Omental fat pad (tissue), 4 donors: Measurements from ENCODE around the gene ACTN2. TPM values are rescaled to one million over a fixed set of nuclear protein-coding genes. Genes with fewer than 3 reads are reported as not detected.

Experiments used
- ATAC-seq: fragments of 150-250 bp; one replicate; pipeline ENCODE4 v1.9.1; 2016; ENCODE audit warnings: mild to moderate bottlenecking, moderate library complexity; ENCODE audit not compliant: low FRiP score
- DNase-seq: peaks from one replicate; pipeline ENCODE4 v3.0.0-alpha.2; 2019; ENCODE audit warnings: low spot score
- CTCF ChIP-seq, 3 donors: fragments of 450-650 bp; IDR thresholded peaks; one replicate each; pipeline ENCODE4 v1.5.1; 2016 to 2017; ENCODE audit warnings: antibody characterized with exemption in 3 of 3, mild to moderate bottlenecking in 3 of 3, moderate library complexity in 2 of 3
- total RNA-seq, 4 donors: library from RNA; depleted of rRNA; stranded (reverse); fragments of >200 nt; gene quantifications; one replicate each; pipeline ENCODE4 v1.1.0, GENCODE V29; 2016

Gene ACTN2
- total RNA-seq, 4 donors from 2014 or later = 0.79 to 5.3 (median 1.8) TPM

GRCh38 chr1:236754525-236755210 lies 68.4 kb downstream of the ACTN2 start:
- TF ChIP-seq CTCF (IDR thresholded peaks at IDR 0.05) = no peak
- DNase-seq (no peak), ATAC-seq (no peak)

GRCh38 chr1:236757640-236758039 lies 71.3 kb downstream of the ACTN2 start:
- ATAC-seq (no peak), DNase-seq (no peak)

DNA sequence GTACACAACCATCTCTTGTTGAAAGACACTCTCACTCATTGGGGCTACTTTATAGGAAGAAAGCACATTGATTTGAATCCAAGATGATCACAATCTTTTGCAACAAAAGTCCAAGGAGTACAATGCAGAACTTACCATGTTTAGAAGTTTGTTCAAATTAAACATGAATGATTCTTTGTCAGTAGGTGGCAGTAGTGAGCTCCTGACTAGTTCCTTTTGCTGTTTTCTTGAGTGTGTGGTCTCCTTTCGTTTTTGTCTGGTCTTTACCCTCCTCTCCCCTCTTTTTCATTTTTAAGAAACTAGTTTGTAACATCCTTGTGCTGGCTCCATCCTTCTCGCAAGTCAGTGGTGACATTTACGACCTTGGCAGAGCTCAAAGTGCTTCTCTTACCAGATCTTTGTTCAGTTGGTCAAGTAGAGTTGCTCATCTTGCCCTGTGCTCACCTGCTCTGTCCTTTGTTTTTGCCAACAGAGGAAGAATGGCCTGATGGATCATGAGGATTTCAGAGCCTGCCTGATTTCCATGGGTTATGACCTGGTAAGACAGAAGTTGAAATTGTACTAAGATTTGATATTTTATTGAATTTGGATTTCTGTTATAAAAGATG lies 73.1 kb downstream of the ACTN2 start:
- DNase-seq = no peak
- ATAC-seq = no peak
- no peak for TF ChIP-seq CTCF (IDR thresholded peaks at IDR 0.05)

More at GRCh38 chr1:236757640-236758039, 71.3 kb downstream of the ACTN2 start:
- TF ChIP-seq CTCF (IDR thresholded peaks at IDR 0.05) = no peak

DNA sequence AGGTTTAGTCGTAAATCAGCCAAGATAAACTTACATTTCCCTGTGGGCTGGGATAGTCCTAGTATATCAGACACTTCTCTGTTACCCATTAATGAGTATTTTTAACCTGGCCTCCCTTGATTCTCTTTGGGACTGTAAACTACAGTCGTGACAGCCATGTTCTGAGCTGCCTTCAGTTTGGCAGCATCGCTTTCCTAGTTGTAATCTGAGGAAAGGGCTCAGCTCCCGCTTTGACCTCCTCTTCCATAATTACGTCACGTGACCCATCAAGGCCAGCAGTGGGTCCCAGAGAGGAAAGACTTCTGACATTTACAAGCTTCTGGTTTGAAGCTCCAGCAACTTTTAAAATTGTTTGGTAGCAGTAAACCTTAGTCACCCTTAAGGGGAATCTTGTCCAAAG lies 74.2 kb downstream of the ACTN2 start:
- no peak for ATAC-seq
- no peak for DNase-seq
- TF ChIP-seq CTCF (IDR thresholded peaks at IDR 0.05) = no peak

DNA sequence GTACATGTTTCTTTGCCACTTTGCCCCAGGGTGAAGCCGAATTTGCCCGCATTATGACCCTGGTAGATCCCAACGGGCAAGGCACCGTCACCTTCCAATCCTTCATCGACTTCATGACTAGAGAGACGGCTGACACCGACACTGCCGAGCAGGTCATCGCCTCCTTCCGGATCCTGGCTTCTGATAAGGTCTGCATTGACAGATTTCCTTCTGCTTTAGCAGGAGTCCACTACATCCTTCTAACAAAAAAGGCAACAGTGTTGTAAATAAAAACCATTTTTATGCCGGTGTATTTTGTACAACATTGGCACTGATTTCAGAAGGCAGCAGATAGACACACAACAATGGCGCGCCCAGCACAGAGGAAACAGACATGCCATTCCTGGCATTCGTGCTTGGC lies 74.7 kb downstream of the ACTN2 start:
- DNase-seq (no peak), ATAC-seq (no peak)
- no peak for TF ChIP-seq CTCF (IDR thresholded peaks at IDR 0.05)

- DNase-seq (no peak), ATAC-seq (no peak)
- TF ChIP-seq CTCF (IDR thresholded peaks at IDR 0.05) = no peak
Measured at GRCh38 chr1:236761397-236762132, 75.3 kb downstream of the ACTN2 start.
